HEK293 (cell line): ENCODE data around the gene MARCHF9.

Source experiments
- HOXD13 ChIP-seq: sonication (generic); formaldehyde crosslinking; IDR thresholded peaks from 2 replicates; pipeline ENCODE4 v1.8.0; 2022; ENCODE audit warnings: missing genetic modification reagents, borderline replicate concordance
- IKZF3 ChIP-seq: fragments of 450-650 bp; IDR thresholded peaks from 2 replicates; pipeline ENCODE4 v1.5.0; 2018; ENCODE audit warnings: missing biosample characterization, mild to moderate bottlenecking, missing genetic modification characterization, moderate library complexity
- INSM2 ChIP-seq: fragments of 450-650 bp; formaldehyde crosslinking; IDR thresholded peaks from 2 replicates; pipeline ENCODE4 v1.5.1; 2016; ENCODE audit warnings: missing biosample characterization, missing genetic modification characterization
- SETDB1 ChIP-seq: IDR thresholded peaks from one replicate; pipeline ENCODE4 v1.6.1; 2017; ENCODE audit warnings: mild to moderate bottlenecking, low read length, moderate library complexity, mixed read lengths; ENCODE audit not compliant: insufficient read length
- TCF7L2 ChIP-seq: IDR thresholded peaks from 2 replicates; pipeline ENCODE4 v1.6.1; 2011; ENCODE audit warnings: low read depth, mild to moderate bottlenecking, inconsistent platforms, low read length, moderate library complexity, borderline replicate concordance
- ZBTB21 ChIP-seq: fragments of 450-650 bp; formaldehyde crosslinking; IDR thresholded peaks from 2 replicates; pipeline ENCODE4 v1.5.1; 2017; ENCODE audit warnings: missing biosample characterization, missing genetic modification characterization
- ZBTB8A ChIP-seq: fragments of 450-650 bp; formaldehyde crosslinking; IDR thresholded peaks from 2 replicates; pipeline ENCODE4 v1.5.1; 2016; ENCODE audit warnings: missing biosample characterization, missing genetic modification characterization
- ZFP3 ChIP-seq: fragments of 450-650 bp; formaldehyde crosslinking; IDR thresholded peaks from 2 replicates; pipeline ENCODE4 v1.5.1; 2016; ENCODE audit warnings: low read depth, missing biosample characterization, missing genetic modification characterization
- ZNF132 ChIP-seq: fragments of 450-650 bp; formaldehyde crosslinking; IDR thresholded peaks from 2 replicates; pipeline ENCODE4 v1.5.1; 2017; ENCODE audit warnings: missing biosample characterization, missing genetic modification characterization, borderline replicate concordance
- ZNF2 ChIP-seq: fragments of 450-650 bp; formaldehyde crosslinking; IDR thresholded peaks from 2 replicates; pipeline ENCODE4 v1.5.1; 2016; ENCODE audit warnings: missing biosample characterization, missing genetic modification characterization
- ZNF24 ChIP-seq: fragments of 450-650 bp; formaldehyde crosslinking; IDR thresholded peaks from 2 replicates; pipeline ENCODE4 v1.5.1; 2016; ENCODE audit warnings: missing biosample characterization, missing genetic modification characterization
- ZNF280C ChIP-seq: fragments of 450-650 bp; formaldehyde crosslinking; IDR thresholded peaks from 2 replicates; pipeline ENCODE4 v1.5.1; 2016; ENCODE audit warnings: missing biosample characterization, missing genetic modification characterization
- ZNF311 ChIP-seq: fragments of 450-650 bp; formaldehyde crosslinking; IDR thresholded peaks from 2 replicates; pipeline ENCODE4 v1.5.1; 2017; ENCODE audit warnings: missing biosample characterization, missing genetic modification characterization, borderline replicate concordance
- ZNF335 ChIP-seq: fragments of 450-650 bp; formaldehyde crosslinking; conservative IDR thresholded peaks from 2 replicates; pipeline ENCODE4 v1.5.1; 2016; ENCODE audit warnings: missing biosample characterization, missing genetic modification characterization
- ZNF473 ChIP-seq: fragments of 450-650 bp; formaldehyde crosslinking; IDR thresholded peaks from 2 replicates; pipeline ENCODE4 v1.5.1; 2017; ENCODE audit warnings: missing biosample characterization, missing genetic modification characterization
- ZNF488 ChIP-seq: fragments of 450-650 bp; formaldehyde crosslinking; IDR thresholded peaks from 2 replicates; pipeline ENCODE4 v1.5.1; 2016; ENCODE audit warnings: missing biosample characterization, missing genetic modification characterization
- ZNF514 ChIP-seq: fragments of 450-650 bp; formaldehyde crosslinking; IDR thresholded peaks from 2 replicates; pipeline ENCODE4 v1.5.1; 2016; ENCODE audit warnings: missing biosample characterization, missing genetic modification characterization
- ZNF518A ChIP-seq: fragments of 450-650 bp; formaldehyde crosslinking; conservative IDR thresholded peaks from 2 replicates; pipeline ENCODE4 v1.5.1; 2016; ENCODE audit warnings: low read depth, missing biosample characterization, missing genetic modification characterization
- ZNF571 ChIP-seq: fragments of 450-650 bp; formaldehyde crosslinking; IDR thresholded peaks from 2 replicates; pipeline ENCODE4 v1.5.0; 2017; ENCODE audit warnings: missing biosample characterization, missing genetic modification characterization
- ZNF580 ChIP-seq: fragments of 450-650 bp; formaldehyde crosslinking; IDR thresholded peaks from 2 replicates; pipeline ENCODE4 v1.5.1; 2016; ENCODE audit warnings: missing biosample characterization, missing genetic modification characterization
- ZNF585B ChIP-seq: fragments of 450-650 bp; formaldehyde crosslinking; IDR thresholded peaks from 2 replicates; pipeline ENCODE4 v1.5.1; 2016; ENCODE audit warnings: missing biosample characterization, missing genetic modification characterization
- ZNF621 ChIP-seq: fragments of 450-650 bp; formaldehyde crosslinking; IDR thresholded peaks from 2 replicates; pipeline ENCODE4 v1.5.1; 2017; ENCODE audit warnings: missing biosample characterization, missing genetic modification characterization
- ZNF639 ChIP-seq: fragments of 450-650 bp; formaldehyde crosslinking; IDR thresholded peaks from 2 replicates; pipeline ENCODE4 v1.5.1; 2016; ENCODE audit warnings: missing biosample characterization, missing genetic modification characterization
- ZNF692 ChIP-seq: fragments of 450-650 bp; formaldehyde crosslinking; IDR thresholded peaks from 2 replicates; pipeline ENCODE4 v1.5.1; 2016; ENCODE audit warnings: missing biosample characterization, missing genetic modification characterization
- ZNF704 ChIP-seq: fragments of 450-650 bp; formaldehyde crosslinking; IDR thresholded peaks from 2 replicates; pipeline ENCODE4 v1.5.1; 2016; ENCODE audit warnings: missing biosample characterization, missing genetic modification characterization
- ZNF792 ChIP-seq: fragments of 450-650 bp; formaldehyde crosslinking; IDR thresholded peaks from 2 replicates; pipeline ENCODE4 v1.5.1; 2016; ENCODE audit warnings: missing biosample characterization, missing genetic modification characterization

Gene MARCHF9

GRCh38 chr12:57771873-57772428, 17.0 kb downstream of the MARCHF9 start, which contains the start of gene METTL1 (continued):
- TF ChIP-seq INSM2 (tag by site-specific recombination) (peak; percentile 81), ZNF24 (tag by site-specific recombination) (peak; percentile 92; the same call in 1 of the 2 replicates), ZNF639 (tag by site-specific recombination) (peak; percentile 94), IKZF3 (tag by site-specific recombination) (no peak), ZNF518A (tag by site-specific recombination) (no peak), ZNF571 (tag by site-specific recombination) (no peak), ZNF2 (tag by site-specific recombination) (peak; percentile 97), ZNF585B (tag by site-specific recombination) (no peak), ZNF792 (tag by site-specific recombination) (no peak), ZNF488 (no peak), ZNF311 (tag by site-specific recombination) (no peak), ZFP3 (no peak), ZBTB8A (tag by site-specific recombination) (peak; percentile 90), SETDB1 (no peak), ZNF580 (peak; percentile 83; the same call in 1 of the 2 replicates), TCF7L2 (no peak), ZNF704 (no peak), ZNF621 (tag by site-specific recombination) (no peak), ZNF132 (no peak), ZNF473 (tag by site-specific recombination) (no peak), HOXD13 (CRISPR knock-in tag) (no peak), ZNF280C (tag by site-specific recombination) (no peak), ZNF335 (tag by site-specific recombination) (no peak; the same call in 1 of the 2 replicates), ZNF514 (tag by site-specific recombination) (no peak), ZBTB21 (tag by site-specific recombination) (peak; percentile 95), ZNF692 (tag by site-specific recombination) (peak; percentile 94)
